ENCODE measurements around the gene ATAD2B. TPM values are rescaled to one million over a fixed set of nuclear protein-coding genes. Genes with fewer than 3 reads are reported as not detected.

ATAD2B gene
- total RNA-seq, 1 experiment from 2014 or later = 8.6 TPM

- Histone ChIP-seq H3K36me3 (ENCODE audit: low read depth, low read length) (peaks cover 10% of the 10 kb centered on the region; the same call in 1 of the 2 replicates), H3K4me2 (ENCODE audit: low read length) (no peak overlapping the region), H3K4me3 (ENCODE audit: low read length) (no peak overlapping the region), H3K79me2 (ENCODE audit: low read length) (no peaks in the 10 kb centered on the region), H3K27me3 (ENCODE audit: low read length) (no peaks in the 10 kb centered on the region), H3K9me3 (ENCODE audit: low read length) (no peaks in the 10 kb centered on the region), H3K4me1 (ENCODE audit: insufficient read depth, low read length) (no peaks in the 10 kb centered on the region), H2AFZ (ENCODE audit: low read length) (no peak overlapping the region), H3K9ac (ENCODE audit: low read length) (no peak overlapping the region), H3F3A (ENCODE audit: low read length, unreplicated experiment) (peaks cover 11% of the 10 kb centered on the region), H4K20me1 (ENCODE audit: low read length) (no peaks in the 10 kb centered on the region), H3K27ac (ENCODE audit: low read length) (peak overlapping the region; percentile 11; the same call in 1 of the 2 replicates), H3K9me2 (replicated peaks; ENCODE audit: low read length) (no peaks in the 10 kb centered on the region)
- intact Hi-C loops (cut with micrococcal nuclease) = no loop called here
- ChIA-PET POLR2A (ENCODE audit: unreplicated experiment) (no interaction called here), CTCF (no interaction called here)
- BruUV-seq (replicated peaks) = no TSS peak
- DNase-seq (peak; percentile 50), ATAC-seq (peak; percentile 82)
- TF ChIP-seq CTCF (conservative IDR thresholded peaks at IDR 0.05; ENCODE audit: low read depth, low read length) (no peak), EZH2 (IDR thresholded peaks at IDR 0.05; ENCODE audit: low read length, unreplicated experiment) (no peak), EZH2phosphoT487 (IDR thresholded peaks at IDR 0.05; ENCODE audit: borderline replicate concordance, low read length) (no peak)
Observed at GRCh38 chr2:23862716-23863426, 64.1 kb downstream of the ATAD2B start.

DNA sequence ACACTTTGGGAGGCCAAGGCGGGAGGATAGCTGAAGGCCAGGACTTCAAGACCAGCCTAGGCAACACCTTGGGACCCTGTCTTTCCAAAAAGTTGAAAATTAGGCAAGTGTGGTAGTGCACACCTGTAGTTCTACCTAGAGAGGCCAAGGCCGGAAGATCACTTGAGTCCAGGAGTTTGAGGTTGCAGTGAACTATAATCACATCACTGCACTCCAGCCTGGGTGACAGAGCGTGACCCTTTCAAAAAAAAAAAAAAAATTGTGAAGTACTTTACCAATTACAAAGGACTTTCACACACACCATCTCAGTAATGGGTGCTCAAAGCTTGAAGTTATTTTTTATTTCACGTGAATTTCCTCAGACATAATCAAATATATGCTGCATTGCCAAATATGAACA, 65.0 kb downstream of the ATAD2B start:
- CTCF ChIA-PET = no interaction called here
- peaks cover 3% of the 10 kb centered on the region; the same call in 1 of the 2 replicates for H3K36me3 ChIP-seq (ENCODE audit: low read depth, low read length)
- H3K4me3 ChIP-seq (ENCODE audit: low read length) = no peak overlapping the region
- no peaks in the 10 kb centered on the region for H3K79me2 ChIP-seq (ENCODE audit: low read length)
- H3K4me2 ChIP-seq (ENCODE audit: low read length) = no peak overlapping the region
- H3K9ac ChIP-seq (ENCODE audit: low read length) = no peak overlapping the region
- H3F3A ChIP-seq (ENCODE audit: low read length, unreplicated experiment) = peaks cover 11% of the 10 kb centered on the region
- no peaks in the 10 kb centered on the region for H4K20me1 ChIP-seq (ENCODE audit: low read length)
- no peak overlapping the region for H3K27ac ChIP-seq (ENCODE audit: low read length)
- H3K9me3 ChIP-seq (ENCODE audit: low read length) = no peaks in the 10 kb centered on the region
- no peak for TF ChIP-seq CTCF (conservative IDR thresholded peaks at IDR 0.05; ENCODE audit: low read depth, low read length)
- TF ChIP-seq EZH2phosphoT487 (IDR thresholded peaks at IDR 0.05; ENCODE audit: borderline replicate concordance, low read length) = no peak
- TF ChIP-seq EZH2 (IDR thresholded peaks at IDR 0.05; ENCODE audit: low read length, unreplicated experiment) = no peak
- no peaks in the 10 kb centered on the region for H3K4me1 ChIP-seq (ENCODE audit: insufficient read depth, low read length)
- H2AFZ ChIP-seq (ENCODE audit: low read length) = no peak overlapping the region
- POLR2A ChIA-PET (ENCODE audit: unreplicated experiment) = no interaction called here
- no peaks in the 10 kb centered on the region for H3K9me2 ChIP-seq (replicated peaks; ENCODE audit: low read length)
- BruUV-seq (replicated peaks) = no TSS peak
- DNase-seq (no peak), ATAC-seq (no peak)
- no peaks in the 10 kb centered on the region for H3K27me3 ChIP-seq (ENCODE audit: low read length)
- intact Hi-C loops (cut with micrococcal nuclease) = no loop called here

DNA sequence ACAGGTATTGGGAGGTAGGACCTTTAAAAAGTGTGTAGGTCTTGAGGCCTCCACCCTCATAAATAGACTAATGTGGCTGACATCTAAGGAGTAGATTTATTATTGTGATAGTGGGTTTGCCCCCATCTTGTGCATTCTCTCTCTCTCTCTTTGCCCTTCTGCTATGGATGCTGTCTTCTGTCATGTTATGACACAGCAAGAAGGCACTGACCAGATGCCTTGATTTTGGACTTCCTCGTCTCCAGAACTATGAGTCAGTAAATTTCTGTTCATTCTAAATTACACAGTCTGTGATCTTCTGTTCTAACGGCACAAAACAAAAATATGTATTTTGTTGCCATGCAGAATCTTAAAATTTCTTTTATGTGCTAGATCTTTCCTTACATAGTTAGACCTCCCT, 66.9 kb downstream of the ATAD2B start:
- intact Hi-C loops (cut with micrococcal nuclease) = no loop called here
- Histone ChIP-seq H3K4me3 (ENCODE audit: low read length) (no peak overlapping the region), H3K9ac (ENCODE audit: low read length) (no peak overlapping the region), H4K20me1 (ENCODE audit: low read length) (no peaks in the 10 kb centered on the region), H3K79me2 (ENCODE audit: low read length) (no peaks in the 10 kb centered on the region), H3K27ac (ENCODE audit: low read length) (no peak overlapping the region), H3K27me3 (ENCODE audit: low read length) (no peaks in the 10 kb centered on the region), H3K4me1 (ENCODE audit: insufficient read depth, low read length) (no peaks in the 10 kb centered on the region), H3F3A (ENCODE audit: low read length, unreplicated experiment) (peaks cover 7% of the 10 kb centered on the region), H3K36me3 (ENCODE audit: low read depth, low read length) (no peaks in the 10 kb centered on the region), H2AFZ (ENCODE audit: low read length) (no peak overlapping the region), H3K9me3 (ENCODE audit: low read length) (no peaks in the 10 kb centered on the region), H3K9me2 (replicated peaks; ENCODE audit: low read length) (no peaks in the 10 kb centered on the region), H3K4me2 (ENCODE audit: low read length) (no peak overlapping the region)
- ChIA-PET CTCF (no interaction called here), POLR2A (ENCODE audit: unreplicated experiment) (no interaction called here)
- no TSS peak for BruUV-seq (replicated peaks)
- no peak for ATAC-seq
- DNase-seq = no peak
- TF ChIP-seq EZH2 (IDR thresholded peaks at IDR 0.05; ENCODE audit: low read length, unreplicated experiment) (no peak), EZH2phosphoT487 (IDR thresholded peaks at IDR 0.05; ENCODE audit: borderline replicate concordance, low read length) (no peak), CTCF (conservative IDR thresholded peaks at IDR 0.05; ENCODE audit: low read depth, low read length) (no peak)

Data from PC-3 (cell line).